GM12878 (cell line): ENCODE measurements around the gene PLA2G5. TPM values are rescaled to one million over a fixed set of nuclear protein-coding genes. Genes with fewer than 3 reads are reported as not detected.

ENCODE experiments used
- ATAC-seq: fragments of 200-7000 bp; cut with Tn5 transposase; 3 replicates; pipeline ENCODE4 v1.9.1; 2020; ENCODE audit warnings: mild to moderate bottlenecking, moderate library complexity
- BruUV-seq: library from RNA; stranded (reverse); fragments of 400-500 nt; replicated peaks from 2 replicates; lab custom pipeline; 2021; lab: Mats Ljungman, UMichigan
- CTCF ChIA-PET: fragments of 300-600 bp; sonication (Branson Sonifier 250); formaldehyde crosslinking; extraction: SDS; loops from one replicate; lab custom pipeline; 2021; ENCODE audit warnings: inconsistent platforms; lab: Yijun Ruan, JAX
- POLR2A ChIA-PET: fragments of 350-600 bp; formaldehyde crosslinking; extraction: SDS; loops from one replicate; lab custom pipeline; 2021; ENCODE audit warnings: inconsistent platforms; lab: Charles Lee
- RAD21 ChIA-PET: fragments of 300-600 bp; sonication (Branson Sonifier 250); formaldehyde crosslinking; loops from one replicate; lab custom pipeline; 2023; ENCODE audit warnings: antibody characterized with exemption; ENCODE audit not compliant: unreplicated experiment; lab: Charles Lee
- SMC1A ChIA-PET: fragments of 300-600 bp; sonication (Branson Sonifier 250); formaldehyde crosslinking; loops from one replicate; lab custom pipeline; 2023; ENCODE audit not compliant: unreplicated experiment, uncharacterized antibody; lab: Charles Lee
- DNase-seq: peaks from one replicate; pipeline ENCODE4 v3.0.0-alpha.2; 2011; ENCODE audit warnings: low read depth, low spot score
- FAIRE-seq: peaks from 3 replicates; lab custom pipeline; 2011; peaks lifted over from hg19 to GRCh38; lab: Jason Lieb, UNC
- H2AFZ ChIP-seq: 2 replicates; pipeline ENCODE4 v1.6.0; 2011; ENCODE audit warnings: low read depth, low read length, control low read depth; ENCODE audit not compliant: control insufficient read depth
- H3K27ac ChIP-seq: 2 replicates; pipeline ENCODE4 v1.5.1; 2011; ENCODE audit warnings: control low read depth; ENCODE audit not compliant: control insufficient read depth, insufficient read depth
- H3K27me3 ChIP-seq, 2 experiments: replicated peaks in 1 of 2; 2 replicates each; pipeline versions ENCODE4 v1.6.0 to v1.6.1; 2011; ENCODE audit warnings: low read length in 1 of 2; ENCODE audit not compliant: control insufficient read depth in 2 of 2, insufficient read depth in 2 of 2
- H3K36me3 ChIP-seq, 2 experiments: 2 replicates each; pipeline ENCODE4 v1.5.1; 2011; ENCODE audit warnings: low read length in 1 of 2; ENCODE audit not compliant: control insufficient read depth in 2 of 2, insufficient read depth in 2 of 2
- H3K4me1 ChIP-seq: 2 replicates; pipeline ENCODE4 v1.6.1; 2011; ENCODE audit warnings: mild to moderate bottlenecking, low read length, moderate library complexity, mixed read lengths; ENCODE audit not compliant: control insufficient read depth, insufficient read depth
- H3K4me2 ChIP-seq: 2 replicates; pipeline ENCODE4 v1.6.0; 2011; ENCODE audit warnings: control low read depth; ENCODE audit not compliant: control insufficient read depth, insufficient read depth
- H3K4me3 ChIP-seq: fragments of 200-600 bp; sonication (generic); 2 replicates; pipeline ENCODE4 v1.5.1; 2016
- H3K79me2 ChIP-seq: 2 replicates; pipeline ENCODE4 v1.6.0; 2011; ENCODE audit warnings: low read length; ENCODE audit not compliant: control insufficient read depth, insufficient read depth
- H3K9ac ChIP-seq: 2 replicates; pipeline ENCODE4 v1.8.0; 2011; ENCODE audit warnings: low read length, control low read depth, mixed read lengths; ENCODE audit not compliant: control insufficient read depth, insufficient read depth
- H3K9me3 ChIP-seq: replicated peaks from 3 replicates; pipeline ENCODE4 v1.5.1; 2011; ENCODE audit warnings: mild to moderate bottlenecking, low read length; ENCODE audit not compliant: control insufficient read depth, insufficient read depth
- H4K20me1 ChIP-seq: 2 replicates; pipeline ENCODE4 v1.6.0; 2011; ENCODE audit not compliant: control insufficient read depth, insufficient read depth
- ATF7 ChIP-seq: fragments of 450-650 bp; IDR thresholded peaks from 2 replicates; pipeline ENCODE4 v1.6.1; 2016; ENCODE audit warnings: low read depth, mild to moderate bottlenecking
- BACH1 ChIP-seq: fragments of 450-650 bp; IDR thresholded peaks from 2 replicates; pipeline ENCODE4 v1.6.1; 2017; ENCODE audit warnings: mild to moderate bottlenecking, borderline replicate concordance
- BHLHE40 ChIP-seq, 2 experiments: fragments of 450-650 bp in 1 of 2; IDR thresholded peaks; 2 replicates each; pipeline ENCODE4 v1.6.1; 2011 to 2017; ENCODE audit warnings: low read depth in 2 of 2, borderline replicate concordance in 1 of 2, improper control_type of control experiment in 1 of 2, low read length in 1 of 2, mild to moderate bottlenecking in 1 of 2
- CBFB ChIP-seq: IDR thresholded peaks from 2 replicates; pipeline ENCODE4 v1.6.1; 2016; ENCODE audit warnings: antibody characterized with exemption, low read depth
- EP300 ChIP-seq, 2 experiments: fragments of 150-350 bp in 1 of 2; IDR thresholded peaks; 2 replicates each; pipeline ENCODE4 v1.6.1; 2011 to 2012; ENCODE audit warnings: low read depth in 2 of 2, low read length in 2 of 2, borderline replicate concordance in 1 of 2, improper control_type of control experiment in 1 of 2, inconsistent platforms in 1 of 2; ENCODE audit not compliant: control insufficient read depth in 1 of 2
- IKZF1 ChIP-seq: fragments of 450-650 bp; conservative IDR thresholded peaks from 2 replicates; pipeline ENCODE4 v1.6.1; 2017; ENCODE audit warnings: antibody characterized with exemption, mild to moderate bottlenecking
- IKZF2 ChIP-seq, 2 experiments: fragments of 450-650 bp; IDR thresholded peaks; 2 replicates each; pipeline ENCODE4 v1.6.1; 2017; ENCODE audit warnings: mild to moderate bottlenecking in 2 of 2, moderate library complexity in 2 of 2
- IRF4 ChIP-seq: IDR thresholded peaks from 2 replicates; pipeline ENCODE4 v1.6.1; 2011; ENCODE audit warnings: low read depth, low read length
- JUND ChIP-seq: IDR thresholded peaks from 2 replicates; pipeline ENCODE4 v1.6.1; 2012; ENCODE audit warnings: low read depth, mild to moderate bottlenecking, low read length, improper control_type of control experiment, moderate library complexity
- NR2F1 ChIP-seq: fragments of 450-650 bp; conservative IDR thresholded peaks from 2 replicates; pipeline ENCODE4 v1.6.1; 2017; ENCODE audit warnings: mild to moderate bottlenecking
- PAX5 ChIP-seq: IDR thresholded peaks from 2 replicates; pipeline ENCODE4 v1.6.1; 2011; ENCODE audit warnings: low read depth, low read length, borderline replicate concordance
- RELB ChIP-seq: fragments of 450-650 bp; IDR thresholded peaks from 2 replicates; pipeline ENCODE4 v1.6.1; 2017; ENCODE audit warnings: low read depth, mild to moderate bottlenecking, moderate library complexity
- SMAD5 ChIP-seq: IDR thresholded peaks from 2 replicates; pipeline ENCODE4 v1.6.1; 2016; ENCODE audit warnings: antibody characterized with exemption, low read depth
- TCF12 ChIP-seq: IDR thresholded peaks from 2 replicates; pipeline ENCODE4 v1.6.1; 2011; ENCODE audit warnings: low read depth, mild to moderate bottlenecking, low read length
- ZBTB33 ChIP-seq: fragments of 450-650 bp; IDR thresholded peaks from 2 replicates; pipeline ENCODE4 v1.6.1; 2017; ENCODE audit warnings: mild to moderate bottlenecking
- WGBS: methylation state at CpG from one replicate; pipeline ENCODE4 v1.1.6; 2016; ENCODE audit warnings: low lambda C conversion rate; ENCODE audit not compliant: insufficient replicate concordance, insufficient coverage; ENCODE audit errors: missing lambda C conversion rate; 5-methylcytosine and 5-hydroxymethylcytosine counted together
- in situ Hi-C: fragments of 300-500 bp; cut with MboI; formaldehyde crosslinking; loops from 9 replicates; pipeline ENCODE4 v1.14.3; 2018; ENCODE audit warnings: mixed read lengths
- intact Hi-C: fragments of 100-400 bp; cut with micrococcal nuclease; formaldehyde crosslinking; loops from one replicate; pipeline ENCODE4 v1.14.2; 2022; ENCODE audit not compliant: unreplicated experiment
- polyA plus RNA-seq, 11 experiments: library from polyadenylated mRNA; depleted of rRNA in 4 of 11; unstranded in 6 of 11; stranded (reverse) in 5 of 11; fragments of >200 nt; fragmentation: Nextera tagmentation in 4 of 11; fragmentation: Illumina TruSeq in 1 of 11; extraction: Ambion mirVana in 4 of 11; extraction: Trizol in 1 of 11; gene quantifications; 1 replicate in 1 of 11; 2 replicates in 10 of 11; pipeline versions ENCODE4 v1.2.1 to v1.2.3, GENCODE V29; 2011 to 2016; ENCODE audit warnings: inconsistent platforms in 2 of 11, missing spikeins in 2 of 11, low read depth in 1 of 11
- total RNA-seq, 4 experiments: library from RNA; depleted of rRNA in 3 of 4; stranded (reverse); fragments of >200 nt in 3 of 4; fragmentation: Illumina TruSeq in 1 of 4; extraction: Trizol in 1 of 4; gene quantifications; 2 replicates each; pipeline versions ENCODE4 v1.2.1 to v1.2.3, GENCODE V29; 2013 to 2021
- TF ChIP-seq, protein P1 (sequence below): fragments of 450-650 bp; IDR thresholded peaks from 2 replicates; pipeline ENCODE4 v1.6.1; 2017; ENCODE audit warnings: mild to moderate bottlenecking, low read depth, inconsistent platforms; ENCODE audit not compliant: poor library complexity, severe bottlenecking

Gene PLA2G5
- total and polyA plus RNA-seq, 10 of the 15 experiments (the other 5 are each of a cell fraction or from before 2014, with no cell fraction given): 0.10 to 0.19 (median 0.17) TPM; not detected in 7

- no peak overlapping the region for H3K4me3 ChIP-seq
- peak; percentile 49 for FAIRE-seq
- peaks cover 45% of the 10 kb centered on the region for H3K4me1 ChIP-seq
- H3K36me3 ChIP-seq: no peaks in the 10 kb centered on the region
- no peak overlapping the region; the same call in 1 of the 2 replicates for H2AFZ ChIP-seq
- no peaks in the 10 kb centered on the region for H3K9me3 ChIP-seq
- WGBS: 2% methylated on average over 8 of the region's 8 CpGs
- ChIA-PET SMC1A (interaction anchor here (1.0 to 4.1 kb wide), 10 partner anchors 9 to 102 kb away, joined by 3 to 27 read pairs (median 4); no protein-coding TSS in a partner anchor), CTCF (interaction anchor here (0.7 to 1.5 kb wide), 6 partner anchors 8 to 74 kb away, joined by 3 to 5 read pairs (median 3); no protein-coding TSS in a partner anchor), RAD21 (interaction anchor here (1.1 to 3.1 kb wide), 6 partner anchors 19 to 103 kb away, joined by 3 to 15 read pairs (median 4); no protein-coding TSS in a partner anchor), POLR2A (interaction anchor here (0.6 to 2.6 kb wide), 6 partner anchors 13 to 74 kb away, joined by 3 to 11 read pairs (median 4); no protein-coding TSS in a partner anchor)
- peak; percentile 22 for ATAC-seq
- DNase-seq: peak; percentile 72
- no peaks in the 10 kb centered on the region for H3K79me2 ChIP-seq
- intact Hi-C loops: no loop called here
- peak overlapping the region; percentile 35; the same call in 1 of the 2 replicates for H3K27ac ChIP-seq
- peak overlapping the region; percentile 19 for H3K4me2 ChIP-seq
- no peak overlapping the region for H3K9ac ChIP-seq
- BruUV-seq: no TSS peak
- H3K27me3 ChIP-seq: no peaks in the 10 kb centered on the region
- in situ Hi-C loops: no loop called here
- no peaks in the 10 kb centered on the region for H4K20me1 ChIP-seq
- TF ChIP-seq, protein P1, sequence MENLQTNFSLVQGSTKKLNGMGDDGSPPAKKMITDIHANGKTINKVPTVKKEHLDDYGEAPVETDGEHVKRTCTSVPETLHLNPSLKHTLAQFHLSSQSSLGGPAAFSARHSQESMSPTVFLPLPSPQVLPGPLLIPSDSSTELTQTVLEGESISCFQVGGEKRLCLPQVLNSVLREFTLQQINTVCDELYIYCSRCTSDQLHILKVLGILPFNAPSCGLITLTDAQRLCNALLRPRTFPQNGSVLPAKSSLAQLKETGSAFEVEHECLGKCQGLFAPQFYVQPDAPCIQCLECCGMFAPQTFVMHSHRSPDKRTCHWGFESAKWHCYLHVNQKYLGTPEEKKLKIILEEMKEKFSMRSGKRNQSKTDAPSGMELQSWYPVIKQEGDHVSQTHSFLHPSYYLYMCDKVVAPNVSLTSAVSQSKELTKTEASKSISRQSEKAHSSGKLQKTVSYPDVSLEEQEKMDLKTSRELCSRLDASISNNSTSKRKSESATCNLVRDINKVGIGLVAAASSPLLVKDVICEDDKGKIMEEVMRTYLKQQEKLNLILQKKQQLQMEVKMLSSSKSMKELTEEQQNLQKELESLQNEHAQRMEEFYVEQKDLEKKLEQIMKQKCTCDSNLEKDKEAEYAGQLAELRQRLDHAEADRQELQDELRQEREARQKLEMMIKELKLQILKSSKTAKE: peak; percentile 90
- peak; percentile 82 to 83; a peak in 3 of 4 replicates for TF ChIP-seq IKZF2 (IDR thresholded peaks at IDR 0.05)
- peak; percentile 81 for TF ChIP-seq TCF12
- TF ChIP-seq RELB: peak; percentile 77
- peak; percentile 35; the same call in 1 of the 2 replicates for TF ChIP-seq CBFB
- TF ChIP-seq SMAD5: no peak
- peak in 1 of 2 experiments; percentile 0; a peak in 1 of 4 replicates for TF ChIP-seq BHLHE40 (IDR thresholded peaks at IDR 0.05; ENCODE audit: borderline replicate concordance in 1 of 2, low read depth in 2 of 2, low read length in 1 of 2)
- no peak for TF ChIP-seq JUND
- no peak for TF ChIP-seq PAX5
- no peak for TF ChIP-seq BACH1
- TF ChIP-seq ATF7: peak; percentile 28; the same call in 1 of the 2 replicates
- TF ChIP-seq NR2F1: no peak
- 0 out of 2 replicates have a peak, but pooled peaks have one; percentile 10 for TF ChIP-seq IRF4
- TF ChIP-seq EP300 (IDR thresholded peaks at IDR 0.05; ENCODE audit: borderline replicate concordance in 1 of 2, control insufficient read depth in 1 of 2, low read depth in 2 of 2, low read length in 2 of 2): peak; percentile 19 to 58; a peak in 1 of 4 replicates
- TF ChIP-seq ZBTB33: no peak
- TF ChIP-seq IKZF1: peak; percentile 72
These were observed 8.2 kb downstream of the PLA2G5 start for GRCh38 chr1:20078171-20078651.
